Activated naive CD8-positive, alpha-beta T cell treated with anti-CD3 and anti-CD28 coated beads, Interleukin-2, amount 50 U/mL, for 24 hours (primary cell): ENCODE data around the gene PRKAR1A.

Source experiments
- ATAC-seq: fragments of 150-1000 bp; cut with Tn5 transposase; one replicate; pipeline ENCODE4 v1.10.0; 2021
- DNase-seq: peaks from one replicate; pipeline ENCODE4 v3.0.0; 2021
- H3K27ac Mint-ChIP-seq: one replicate; pipeline ENCODE4 v1.8.0; 2021; ENCODE audit warnings: mild to moderate bottlenecking, mixed read lengths
- H3K27me3 Mint-ChIP-seq: one replicate; pipeline ENCODE4 v1.8.0; 2021; ENCODE audit warnings: mixed read lengths
- H3K36me3 Mint-ChIP-seq: one replicate; pipeline ENCODE4 v1.8.0; 2021; ENCODE audit warnings: low read depth, mixed read lengths
- H3K4me1 Mint-ChIP-seq: one replicate; pipeline ENCODE4 v1.8.0; 2021; ENCODE audit warnings: mixed read lengths
- H3K4me3 Mint-ChIP-seq: one replicate; pipeline ENCODE4 v1.8.0; 2021; ENCODE audit warnings: mild to moderate bottlenecking, moderate library complexity, mixed read lengths
- H3K9me3 Mint-ChIP-seq: one replicate; pipeline ENCODE4 v1.8.0; 2021; ENCODE audit warnings: mixed read lengths

The PRKAR1A gene

DNA sequence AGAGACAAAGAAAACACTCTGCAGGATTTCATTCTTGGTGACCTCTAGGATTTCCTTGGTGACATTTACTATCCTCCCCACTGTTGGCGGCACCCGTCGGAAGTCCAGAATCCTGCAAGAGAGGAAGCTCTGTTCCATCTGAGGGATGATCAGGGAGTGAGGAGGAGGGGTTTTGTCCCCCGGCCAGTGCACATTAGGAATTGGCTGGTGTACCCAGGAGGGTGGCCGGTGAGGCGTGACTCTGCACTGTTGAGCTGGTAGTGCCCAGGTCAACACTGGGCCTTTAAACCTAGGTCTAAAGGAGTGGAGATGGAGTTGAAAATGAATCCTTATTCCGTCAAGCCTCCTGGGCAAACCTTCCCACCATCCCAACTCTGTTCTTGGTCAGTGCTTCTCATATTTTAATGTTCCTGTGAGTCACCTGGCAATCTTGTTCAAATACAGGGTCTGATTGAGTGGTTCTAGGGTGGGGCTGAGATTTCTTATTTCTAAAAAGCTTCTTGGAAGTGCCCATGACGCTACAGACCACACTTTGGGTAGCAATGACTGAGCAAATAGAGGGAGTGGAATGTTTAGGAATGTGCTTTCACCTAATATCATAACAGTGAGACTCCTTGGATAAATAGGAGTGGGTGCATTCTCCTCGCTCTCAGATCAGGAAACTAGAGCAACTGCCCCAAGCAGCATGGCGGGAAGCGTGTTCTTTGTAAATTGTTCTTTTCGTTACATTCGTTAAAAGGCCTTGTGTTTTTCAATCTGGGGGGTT lies 30.7 kb downstream of the PRKAR1A start:
- Mint-ChIP-seq H3K27ac (no peak overlapping the region), H3K36me3 (peaks cover 6% of the 10 kb centered on the region), H3K27me3 (no peaks in the 10 kb centered on the region), H3K4me1 (no peaks in the 10 kb centered on the region), H3K4me3 (no peak overlapping the region), H3K9me3 (no peaks in the 10 kb centered on the region)
- no peak for DNase-seq
- ATAC-seq = no peak

- H3K4me3 Mint-ChIP-seq = no peak overlapping the region
- H3K36me3 Mint-ChIP-seq = peaks cover 6% of the 10 kb centered on the region
- no peak for ATAC-seq
- H3K9me3 Mint-ChIP-seq = no peaks in the 10 kb centered on the region
- no peaks in the 10 kb centered on the region for H3K27me3 Mint-ChIP-seq
- no peaks in the 10 kb centered on the region for H3K4me1 Mint-ChIP-seq
- no peak for DNase-seq
- H3K27ac Mint-ChIP-seq = no peak overlapping the region
These were observed 32.1 kb downstream of the PRKAR1A start for GRCh38 chr17:68544111-68544915.

DNA sequence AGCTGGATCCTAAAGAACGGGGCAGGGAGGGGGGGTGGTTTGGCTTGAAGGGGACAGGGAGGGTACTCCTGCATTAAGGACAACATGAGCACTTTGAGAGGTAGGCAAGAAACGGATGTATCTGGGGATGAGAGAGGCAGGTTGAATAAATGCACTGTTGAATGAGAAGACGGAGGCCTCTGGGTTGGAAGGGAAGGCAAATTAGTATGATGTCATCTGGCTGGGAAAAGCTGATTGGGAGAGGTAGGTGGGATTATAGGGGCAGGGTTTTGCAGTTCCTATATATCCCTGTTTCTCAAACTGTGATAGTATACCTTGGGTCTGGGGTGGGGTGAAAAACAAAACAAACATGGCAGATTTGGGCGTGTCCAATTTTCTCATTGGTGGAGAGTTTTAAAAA lies 44.3 kb downstream of the PRKAR1A start:
- Mint-ChIP-seq H3K27ac (no peak overlapping the region), H3K36me3 (no peaks in the 10 kb centered on the region), H3K4me1 (no peaks in the 10 kb centered on the region), H3K4me3 (no peak overlapping the region), H3K27me3 (no peaks in the 10 kb centered on the region), H3K9me3 (no peaks in the 10 kb centered on the region)
- no peak for ATAC-seq
- no peak for DNase-seq

DNA sequence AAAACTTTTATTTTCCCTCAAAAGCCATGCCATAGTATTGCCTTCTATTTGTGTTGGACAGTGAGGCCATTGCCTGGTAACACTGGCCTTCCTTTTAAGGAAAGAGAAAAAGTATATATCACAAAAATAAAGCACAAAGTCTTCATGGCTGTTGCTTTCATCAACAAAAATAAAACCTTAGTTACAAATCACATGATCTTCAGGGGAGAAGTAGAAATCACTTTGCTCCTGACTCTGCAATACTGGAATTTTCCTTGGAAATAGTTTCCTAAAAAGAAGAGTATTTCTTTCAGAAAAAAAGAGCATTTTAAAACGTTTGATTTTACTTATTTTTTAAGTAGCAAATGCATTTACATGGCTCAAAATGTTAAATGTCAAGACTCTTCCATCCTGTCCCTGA lies 47.1 kb downstream of the PRKAR1A start:
- H3K27me3 Mint-ChIP-seq = no peaks in the 10 kb centered on the region

DNA sequence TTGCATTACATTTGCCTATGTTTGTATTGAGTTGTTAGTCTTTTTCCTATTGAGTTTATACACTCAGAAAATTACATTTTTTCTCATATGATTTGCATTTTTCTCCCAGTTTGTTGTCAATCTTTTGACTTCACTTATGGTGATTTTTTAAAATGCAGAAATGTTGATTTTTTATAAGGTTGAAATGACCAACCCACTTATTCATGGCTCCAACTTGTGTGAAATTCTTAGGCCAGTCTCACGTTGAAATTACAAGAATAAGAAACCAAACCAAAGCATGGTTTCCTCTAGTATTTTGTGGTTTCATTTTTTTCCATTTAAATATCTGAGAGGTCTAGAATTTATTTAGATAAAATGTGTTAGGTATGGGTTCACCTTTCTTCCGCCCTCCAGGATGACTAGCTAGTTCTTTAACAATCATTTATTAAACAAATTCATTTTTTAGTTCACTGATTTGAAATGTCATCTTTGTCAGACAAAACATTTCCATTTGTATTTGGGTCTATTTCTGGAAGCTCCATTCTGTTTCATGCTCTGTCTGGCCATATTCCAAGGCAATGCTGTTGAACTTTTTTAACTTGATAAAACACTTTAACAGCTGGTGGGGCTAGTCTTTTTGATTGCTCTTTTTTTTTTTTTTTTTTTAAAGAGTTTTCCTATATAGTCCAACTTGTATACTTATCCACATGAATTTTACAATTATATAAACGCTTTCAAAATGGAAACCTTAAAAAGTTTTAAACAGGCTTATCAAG lies 48.9 kb downstream of the PRKAR1A start:
- no peak overlapping the region for H3K27ac Mint-ChIP-seq

More for the DNA sequence above, 47.1 kb downstream of the PRKAR1A start:
- Mint-ChIP-seq H3K4me3 (no peak overlapping the region), H3K27ac (no peak overlapping the region), H3K9me3 (no peaks in the 10 kb centered on the region), H3K36me3 (no peaks in the 10 kb centered on the region), H3K4me1 (no peaks in the 10 kb centered on the region)
- no peak for ATAC-seq
- DNase-seq = no peak

GRCh38 chr17:68562736-68563135 lies 50.5 kb downstream of the PRKAR1A start:
- Mint-ChIP-seq H3K4me3 (no peak overlapping the region), H3K4me1 (no peaks in the 10 kb centered on the region), H3K27ac (no peak overlapping the region), H3K36me3 (no peaks in the 10 kb centered on the region), H3K9me3 (no peaks in the 10 kb centered on the region), H3K27me3 (peaks cover 5% of the 10 kb centered on the region)
- no peak for ATAC-seq
- DNase-seq = no peak

More for the DNA sequence above, 48.9 kb downstream of the PRKAR1A start:
- H3K4me1 Mint-ChIP-seq = no peaks in the 10 kb centered on the region
- DNase-seq (no peak), ATAC-seq (no peak)
- no peak overlapping the region for H3K4me3 Mint-ChIP-seq
- peaks cover 5% of the 10 kb centered on the region for H3K27me3 Mint-ChIP-seq
- no peaks in the 10 kb centered on the region for H3K36me3 Mint-ChIP-seq
- no peaks in the 10 kb centered on the region for H3K9me3 Mint-ChIP-seq

DNA sequence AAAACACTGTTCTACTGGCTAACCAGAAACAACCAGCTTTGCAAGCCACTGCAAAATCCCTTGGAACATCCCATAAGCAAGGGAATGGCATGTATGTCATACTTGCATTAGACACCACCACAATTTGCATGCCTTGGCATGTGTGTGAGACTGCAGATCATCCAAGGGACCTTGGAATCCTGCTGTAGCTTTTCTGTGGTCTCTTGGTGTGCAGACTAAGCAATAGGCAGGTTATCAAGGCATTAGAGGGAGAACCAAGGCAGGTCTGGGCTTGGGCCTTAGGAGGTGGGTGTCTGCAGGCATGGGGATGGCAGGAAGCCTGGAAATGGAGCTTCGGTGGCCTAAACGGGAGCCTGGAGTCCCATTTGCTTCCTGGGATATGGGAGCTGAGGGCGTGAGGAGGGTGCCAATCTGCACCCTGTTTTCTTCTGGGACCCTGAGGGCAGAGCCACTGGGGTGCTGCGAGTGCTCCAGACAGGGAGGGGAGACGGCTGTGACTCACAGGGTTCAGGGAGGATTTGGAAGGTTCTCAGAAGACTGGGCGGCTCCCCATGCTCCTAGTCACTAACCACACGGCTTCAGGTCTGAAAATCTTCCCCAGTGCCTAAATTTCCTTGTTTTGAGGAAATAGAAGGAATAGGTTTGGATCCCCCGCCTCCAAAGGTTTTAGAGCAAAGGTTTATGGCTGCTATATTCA lies 52.3 kb downstream of the PRKAR1A start:
- Mint-ChIP-seq H3K9me3 (no peaks in the 10 kb centered on the region), H3K4me3 (no peak overlapping the region), H3K27ac (no peak overlapping the region), H3K27me3 (peaks cover 5% of the 10 kb centered on the region), H3K36me3 (no peaks in the 10 kb centered on the region), H3K4me1 (no peaks in the 10 kb centered on the region)
- ATAC-seq (no peak), DNase-seq (no peak)

- no peaks in the 10 kb centered on the region for H3K36me3 Mint-ChIP-seq
- no peak for DNase-seq
- H3K27me3 Mint-ChIP-seq = peaks cover 5% of the 10 kb centered on the region
- H3K27ac Mint-ChIP-seq = no peak overlapping the region
- H3K4me1 Mint-ChIP-seq = no peaks in the 10 kb centered on the region
- no peak overlapping the region for H3K4me3 Mint-ChIP-seq
- no peaks in the 10 kb centered on the region for H3K9me3 Mint-ChIP-seq
- ATAC-seq = no peak
These were observed 53.6 kb downstream of the PRKAR1A start for GRCh38 chr17:68565661-68566441.

DNA sequence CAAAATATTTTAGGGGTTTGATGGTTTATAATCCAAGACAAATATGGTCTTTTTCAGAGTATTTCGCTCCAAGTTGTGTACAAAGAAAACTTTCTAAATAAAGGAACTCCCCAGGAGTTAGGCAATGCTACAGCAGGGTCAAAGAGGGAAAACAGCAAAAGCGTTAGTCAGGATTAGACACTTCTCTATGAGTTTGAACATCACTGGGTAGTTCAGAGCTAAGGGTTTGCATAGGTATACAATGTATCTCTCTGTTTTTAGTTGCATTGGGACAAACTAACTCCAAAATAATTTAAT lies 54.2 kb downstream of the PRKAR1A start:
- Mint-ChIP-seq H3K27ac (no peak overlapping the region), H3K4me1 (no peaks in the 10 kb centered on the region), H3K27me3 (peaks cover 5% of the 10 kb centered on the region), H3K4me3 (no peak overlapping the region), H3K36me3 (no peaks in the 10 kb centered on the region), H3K9me3 (no peaks in the 10 kb centered on the region)
- ATAC-seq (no peak), DNase-seq (no peak)

DNA sequence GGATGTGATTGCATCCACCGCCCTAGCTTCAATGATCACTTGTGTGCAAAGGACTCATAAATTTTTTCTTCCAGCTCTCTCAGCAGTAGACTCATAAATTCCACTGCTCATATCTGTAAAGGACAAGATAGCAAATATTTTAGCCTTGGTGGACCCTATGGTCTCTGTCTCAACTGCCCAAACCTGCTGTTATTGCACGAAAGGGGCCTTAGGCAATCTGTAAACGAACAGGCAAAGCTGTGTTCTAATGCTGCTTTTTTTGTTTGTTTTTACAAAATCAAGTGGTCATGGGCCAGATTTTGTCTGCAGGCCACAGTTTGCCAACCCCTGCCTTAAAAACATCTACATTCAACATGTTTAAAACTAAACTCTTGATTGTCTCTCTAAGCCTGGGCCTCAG lies 54.8 kb downstream of the PRKAR1A start:
- Mint-ChIP-seq H3K27ac (no peak overlapping the region), H3K4me1 (no peaks in the 10 kb centered on the region), H3K27me3 (peaks cover 5% of the 10 kb centered on the region), H3K36me3 (no peaks in the 10 kb centered on the region), H3K4me3 (no peak overlapping the region), H3K9me3 (no peaks in the 10 kb centered on the region)
- ATAC-seq (no peak), DNase-seq (no peak)

- H3K4me1 Mint-ChIP-seq = no peaks in the 10 kb centered on the region
These were observed 55.4 kb downstream of the PRKAR1A start for GRCh38 chr17:68567581-68567980.

GRCh38 chr17:68568581-68568980 lies 56.4 kb downstream of the PRKAR1A start:
- ATAC-seq (no peak), DNase-seq (no peak)
- no peaks in the 10 kb centered on the region for H3K4me1 Mint-ChIP-seq
- no peaks in the 10 kb centered on the region for H3K36me3 Mint-ChIP-seq
- H3K9me3 Mint-ChIP-seq = no peaks in the 10 kb centered on the region
- H3K4me3 Mint-ChIP-seq = no peak overlapping the region
- peaks cover 5% of the 10 kb centered on the region for H3K27me3 Mint-ChIP-seq
- no peak overlapping the region for H3K27ac Mint-ChIP-seq

More at GRCh38 chr17:68567581-68567980, 55.4 kb downstream of the PRKAR1A start:
- Mint-ChIP-seq H3K27me3 (peaks cover 5% of the 10 kb centered on the region), H3K36me3 (no peaks in the 10 kb centered on the region), H3K9me3 (no peaks in the 10 kb centered on the region), H3K27ac (no peak overlapping the region), H3K4me3 (no peak overlapping the region)
- DNase-seq (no peak), ATAC-seq (no peak)

GRCh38 chr17:68569346-68569745 lies 57.1 kb downstream of the PRKAR1A start:
- peaks cover 5% of the 10 kb centered on the region for H3K27me3 Mint-ChIP-seq
- ATAC-seq (no peak), DNase-seq (no peak)
- H3K4me1 Mint-ChIP-seq = no peaks in the 10 kb centered on the region
- H3K36me3 Mint-ChIP-seq = no peaks in the 10 kb centered on the region
- no peak overlapping the region for H3K4me3 Mint-ChIP-seq
- no peaks in the 10 kb centered on the region for H3K9me3 Mint-ChIP-seq
- H3K27ac Mint-ChIP-seq = no peak overlapping the region

DNA sequence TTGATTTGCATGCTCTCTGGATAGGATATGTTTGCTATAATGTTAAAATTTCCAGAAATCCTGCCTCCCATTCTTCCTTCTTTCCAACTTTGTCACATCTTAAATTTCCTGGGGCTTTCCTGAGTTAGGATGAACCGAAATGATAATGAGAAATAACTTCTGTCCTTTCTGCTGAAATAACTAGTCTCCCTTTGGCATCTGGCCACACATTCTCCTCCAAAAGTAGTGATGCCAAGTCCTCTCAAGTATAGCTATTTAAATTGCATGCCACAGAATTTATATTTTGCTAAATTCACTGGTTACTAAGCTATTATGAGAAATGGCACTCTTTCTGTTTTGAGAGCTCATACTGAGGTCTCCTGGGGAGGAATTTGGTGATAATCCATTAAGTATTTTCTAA lies 58.3 kb downstream of the PRKAR1A start:
- ATAC-seq = no peak
- H3K4me3 Mint-ChIP-seq = no peak overlapping the region
- peaks cover 5% of the 10 kb centered on the region for H3K27me3 Mint-ChIP-seq
- no peaks in the 10 kb centered on the region for H3K9me3 Mint-ChIP-seq
- no peaks in the 10 kb centered on the region for H3K36me3 Mint-ChIP-seq
- DNase-seq = no peak
- no peak overlapping the region for H3K27ac Mint-ChIP-seq
- no peaks in the 10 kb centered on the region for H3K4me1 Mint-ChIP-seq
